ENCODE measurements around the gene NPAS3. TPM values are rescaled to one million over a fixed set of nuclear protein-coding genes. Genes with fewer than 3 reads are reported as not detected.

The NPAS3 gene
- total RNA-seq, 2 experiments from 2014 or later = not detected

DNA sequence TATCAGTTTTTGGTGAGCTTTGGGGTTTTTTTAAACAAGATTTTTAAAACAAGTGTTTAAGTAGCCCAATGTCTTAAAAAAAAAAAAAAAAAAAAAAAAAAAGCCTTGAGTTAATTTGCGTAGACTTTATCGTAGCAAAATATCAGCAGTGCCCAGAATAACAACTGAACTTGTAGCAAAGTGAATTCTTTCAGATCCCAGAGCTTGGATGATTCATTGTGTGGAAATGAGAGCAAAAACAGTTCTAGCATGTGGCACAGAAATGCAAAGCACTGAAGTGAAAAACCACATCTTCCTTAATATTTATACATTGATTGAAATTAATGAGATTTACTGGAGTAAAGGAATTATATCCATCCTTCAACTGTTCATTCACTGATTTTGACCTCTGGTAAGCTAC, 754.1 kb downstream of the NPAS3 start:
- Mint-ChIP-seq H3K27me3 (ENCODE audit: low read depth) (peaks cover 3% of the 10 kb centered on the region), H3K9me3 (no peaks in the 10 kb centered on the region), H3K36me3 (ENCODE audit: low read depth) (no peaks in the 10 kb centered on the region), H3K4me1 (ENCODE audit: low read depth) (no peaks in the 10 kb centered on the region), H3K27ac (no peak overlapping the region), H3K4me3 (no peak overlapping the region)
- DNase-seq = no peak
- CTCF ChIA-PET = interaction anchor here (0.6 kb wide), 1 partner anchor 1112 kb away, joined by 3 read pairs; no protein-coding TSS in a partner anchor
- intact Hi-C loops (cut with micrococcal nuclease) = no loop called here

DNA sequence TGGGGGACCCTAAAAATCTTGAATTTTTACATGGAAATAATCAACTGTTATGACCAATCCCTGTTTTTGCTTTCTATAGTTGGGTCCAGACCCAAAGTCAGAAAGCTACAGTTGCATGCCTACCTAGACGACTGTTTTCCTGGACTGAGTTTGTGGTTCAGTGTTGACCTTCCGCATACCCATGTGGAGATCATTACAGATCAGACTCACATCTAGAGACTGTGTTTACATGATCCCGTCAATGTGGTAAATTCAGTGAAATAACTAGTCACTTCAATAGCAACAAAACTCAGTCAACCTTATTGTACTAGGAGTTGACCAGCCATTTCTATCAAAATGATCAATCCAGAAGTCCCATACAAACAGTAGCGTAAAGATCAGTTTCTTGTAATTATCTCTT, 754.6 kb downstream of the NPAS3 start:
- CTCF ChIA-PET = interaction anchor here (0.6 kb wide), 1 partner anchor 1113 kb away, joined by 3 read pairs; no protein-coding TSS in a partner anchor
- no peaks in the 10 kb centered on the region for H3K36me3 Mint-ChIP-seq (ENCODE audit: low read depth)
- no peak overlapping the region for H3K27ac Mint-ChIP-seq
- peaks cover 3% of the 10 kb centered on the region for H3K27me3 Mint-ChIP-seq (ENCODE audit: low read depth)
- H3K4me3 Mint-ChIP-seq = no peak overlapping the region
- H3K9me3 Mint-ChIP-seq = no peaks in the 10 kb centered on the region
- intact Hi-C loops (cut with micrococcal nuclease) = no loop called here
- no peak for DNase-seq
- H3K4me1 Mint-ChIP-seq (ENCODE audit: low read depth) = no peaks in the 10 kb centered on the region

DNA sequence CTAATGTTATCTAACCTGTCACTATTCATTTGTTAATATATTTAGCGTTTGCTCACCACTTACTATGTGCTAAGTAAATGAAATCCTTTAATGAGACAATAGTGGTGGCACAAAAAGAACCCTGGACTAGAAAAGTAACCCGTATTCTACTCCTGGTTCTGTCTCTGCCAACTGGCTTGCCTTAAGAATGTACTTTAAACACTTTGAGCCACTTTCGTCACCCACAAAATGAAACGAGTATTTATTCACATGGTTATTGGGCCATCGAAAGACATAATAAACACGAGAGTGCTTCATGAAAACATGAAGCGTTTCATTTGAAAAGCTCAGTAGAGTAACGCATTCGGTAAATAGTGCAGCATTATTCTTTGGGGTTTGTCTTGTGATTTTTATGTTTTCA, 757.5 kb downstream of the NPAS3 start:
- no peak overlapping the region for H3K4me3 Mint-ChIP-seq
- peaks cover 3% of the 10 kb centered on the region for H3K27me3 Mint-ChIP-seq (ENCODE audit: low read depth)
- H3K9me3 Mint-ChIP-seq = no peaks in the 10 kb centered on the region
- CTCF ChIA-PET = no interaction called here
- intact Hi-C loops (cut with micrococcal nuclease) = no loop called here
- H3K27ac Mint-ChIP-seq = no peak overlapping the region
- no peak for DNase-seq
- no peaks in the 10 kb centered on the region for H3K4me1 Mint-ChIP-seq (ENCODE audit: low read depth)
- H3K36me3 Mint-ChIP-seq (ENCODE audit: low read depth) = no peaks in the 10 kb centered on the region

DNA sequence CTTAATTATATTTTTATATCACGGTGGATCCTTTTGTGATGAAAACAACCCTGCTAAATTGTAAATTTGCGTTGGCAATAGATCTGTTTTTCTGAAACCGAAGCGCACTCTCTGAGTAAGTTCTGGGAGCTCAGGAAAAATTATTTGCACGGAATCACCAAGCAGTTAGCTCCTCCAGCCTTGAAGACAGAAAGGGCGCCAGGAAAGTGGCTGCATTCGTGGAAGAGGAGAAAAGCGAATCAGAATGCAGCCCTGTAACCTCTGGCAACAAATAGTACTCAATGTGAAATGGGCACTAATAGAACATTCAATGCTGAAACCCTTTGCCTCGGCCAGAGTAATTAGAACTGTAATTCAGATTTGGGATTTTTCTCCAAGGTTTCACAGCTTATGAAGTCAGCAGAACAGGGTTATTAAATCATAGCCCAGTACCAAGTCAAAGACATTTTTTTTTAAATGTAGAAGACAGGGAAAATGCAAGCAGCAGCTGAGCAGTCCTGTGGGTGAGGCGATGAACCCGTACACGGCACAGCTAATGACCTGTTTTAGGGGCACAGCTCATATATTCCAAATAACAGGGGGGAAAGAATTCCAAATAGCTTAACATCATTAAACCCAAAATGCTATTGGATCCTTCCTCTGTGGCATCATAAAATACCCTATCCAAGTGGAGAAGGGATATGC, 760.8 kb downstream of the NPAS3 start:
- CTCF ChIA-PET = no interaction called here
- no peaks in the 10 kb centered on the region for H3K9me3 Mint-ChIP-seq
- H3K27ac Mint-ChIP-seq = no peak overlapping the region
- no peaks in the 10 kb centered on the region for H3K36me3 Mint-ChIP-seq (ENCODE audit: low read depth)
- intact Hi-C loops (cut with micrococcal nuclease) = no loop called here
- H3K4me3 Mint-ChIP-seq = no peak overlapping the region
- H3K4me1 Mint-ChIP-seq (ENCODE audit: low read depth) = no peaks in the 10 kb centered on the region
- H3K27me3 Mint-ChIP-seq (ENCODE audit: low read depth) = peaks cover 3% of the 10 kb centered on the region
- DNase-seq = no peak

DNA sequence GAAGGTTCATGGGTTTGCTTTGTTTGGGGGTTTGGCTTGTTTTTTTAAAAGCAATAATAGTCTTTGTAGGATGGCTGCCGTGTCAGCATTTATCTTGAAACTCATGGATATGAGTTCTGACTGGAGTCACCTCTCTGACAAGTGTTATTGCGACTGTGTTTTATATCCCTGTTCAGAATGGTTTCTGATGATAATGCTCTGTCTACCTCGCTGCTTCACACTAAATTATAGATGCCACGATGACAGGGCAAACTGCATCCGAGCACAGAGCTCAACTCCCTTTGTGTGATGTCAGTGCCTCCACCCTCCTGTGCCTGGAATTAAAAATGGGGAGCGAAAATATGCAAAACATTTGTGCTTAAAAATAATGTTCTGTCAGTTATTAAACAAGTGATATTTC, 761.4 kb downstream of the NPAS3 start:
- Mint-ChIP-seq H3K9me3 (no peaks in the 10 kb centered on the region), H3K27ac (no peak overlapping the region), H3K4me1 (ENCODE audit: low read depth) (no peaks in the 10 kb centered on the region), H3K4me3 (no peak overlapping the region), H3K27me3 (ENCODE audit: low read depth) (peaks cover 3% of the 10 kb centered on the region), H3K36me3 (ENCODE audit: low read depth) (no peaks in the 10 kb centered on the region)
- intact Hi-C loops (cut with micrococcal nuclease) = no loop called here
- DNase-seq = no peak
- CTCF ChIA-PET = no interaction called here

DNA sequence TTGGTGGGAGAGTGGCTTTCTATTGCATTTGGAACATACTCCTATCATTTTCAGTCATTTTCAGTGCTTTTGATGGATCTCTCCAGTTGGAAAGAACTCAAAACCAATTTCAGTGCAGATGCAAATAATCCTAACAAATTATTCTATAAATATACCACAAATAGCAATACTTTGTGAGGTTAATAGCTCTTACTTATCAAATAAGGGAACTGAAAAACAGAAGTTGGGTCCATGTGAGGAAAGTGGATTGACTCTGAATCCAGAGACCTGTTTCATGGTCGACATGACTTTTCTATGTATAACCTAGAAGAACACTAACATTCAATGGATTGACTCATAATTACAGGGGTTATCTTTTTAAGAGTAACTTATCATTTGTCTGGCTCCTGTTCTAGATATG, 763.6 kb downstream of the NPAS3 start:
- no peaks in the 10 kb centered on the region for H3K36me3 Mint-ChIP-seq (ENCODE audit: low read depth)

DNA sequence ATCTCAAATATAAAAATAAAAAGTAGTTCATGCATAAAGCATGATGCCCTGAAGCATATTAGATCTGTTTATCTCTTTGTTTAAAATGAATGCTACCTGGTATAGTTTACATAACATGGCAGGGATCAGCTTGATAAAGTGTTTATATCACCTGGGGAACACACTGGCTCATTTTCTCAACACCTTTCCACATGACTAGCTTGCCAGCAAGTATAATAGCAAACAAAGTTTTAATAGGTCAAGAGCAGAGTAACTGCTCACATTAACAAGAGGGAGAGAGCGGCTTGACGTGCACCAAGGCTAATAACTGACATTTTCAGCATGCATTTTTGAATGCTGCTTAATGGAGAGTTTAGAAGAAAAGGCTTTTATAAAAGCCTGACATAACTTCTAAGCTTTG, 765.8 kb downstream of the NPAS3 start:
- Mint-ChIP-seq H3K36me3 (ENCODE audit: low read depth) (no peaks in the 10 kb centered on the region), H3K4me3 (no peak overlapping the region), H3K4me1 (ENCODE audit: low read depth) (no peaks in the 10 kb centered on the region), H3K27ac (no peak overlapping the region), H3K27me3 (ENCODE audit: low read depth) (no peaks in the 10 kb centered on the region), H3K9me3 (no peaks in the 10 kb centered on the region)
- intact Hi-C loops (cut with micrococcal nuclease) = no loop called here
- no peak for DNase-seq
- CTCF ChIA-PET = interaction anchor here (1.5 kb wide), 1 partner anchor 22 kb away, joined by 3 read pairs; no protein-coding TSS in a partner anchor

More for the DNA sequence above, 763.6 kb downstream of the NPAS3 start:
- H3K27ac Mint-ChIP-seq = no peak overlapping the region
- CTCF ChIA-PET = no interaction called here
- intact Hi-C loops (cut with micrococcal nuclease) = no loop called here
- H3K4me1 Mint-ChIP-seq (ENCODE audit: low read depth) = no peaks in the 10 kb centered on the region
- H3K9me3 Mint-ChIP-seq = no peaks in the 10 kb centered on the region
- no peak overlapping the region for H3K4me3 Mint-ChIP-seq
- H3K27me3 Mint-ChIP-seq (ENCODE audit: low read depth) = peaks cover 3% of the 10 kb centered on the region
- DNase-seq = no peak

DNA sequence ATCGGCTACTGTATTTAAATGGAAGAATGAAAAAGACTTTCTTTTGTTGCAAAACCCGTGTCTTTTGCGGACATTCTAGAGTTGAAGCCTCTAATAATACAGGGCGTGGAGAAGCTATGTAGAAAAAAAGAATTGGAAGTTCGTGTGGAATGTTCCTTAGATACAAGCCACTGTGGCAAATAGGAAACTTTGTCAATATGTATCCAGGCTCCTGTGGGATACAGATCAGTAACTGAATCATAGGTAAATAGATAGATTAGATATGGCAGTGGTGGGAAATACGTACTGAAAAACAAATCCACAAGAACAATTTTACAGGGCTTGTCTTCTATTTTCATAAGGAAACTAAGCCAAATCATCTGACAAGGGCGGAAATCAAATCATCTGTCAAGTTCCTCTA, 766.8 kb downstream of the NPAS3 start:
- H3K27ac Mint-ChIP-seq = no peak overlapping the region
- H3K36me3 Mint-ChIP-seq (ENCODE audit: low read depth) = no peaks in the 10 kb centered on the region
- no peak for DNase-seq
- no peaks in the 10 kb centered on the region for H3K4me1 Mint-ChIP-seq (ENCODE audit: low read depth)
- no peak overlapping the region for H3K4me3 Mint-ChIP-seq
- intact Hi-C loops (cut with micrococcal nuclease) = no loop called here
- CTCF ChIA-PET = no interaction called here
- no peaks in the 10 kb centered on the region for H3K27me3 Mint-ChIP-seq (ENCODE audit: low read depth)
- no peaks in the 10 kb centered on the region for H3K9me3 Mint-ChIP-seq

DNA sequence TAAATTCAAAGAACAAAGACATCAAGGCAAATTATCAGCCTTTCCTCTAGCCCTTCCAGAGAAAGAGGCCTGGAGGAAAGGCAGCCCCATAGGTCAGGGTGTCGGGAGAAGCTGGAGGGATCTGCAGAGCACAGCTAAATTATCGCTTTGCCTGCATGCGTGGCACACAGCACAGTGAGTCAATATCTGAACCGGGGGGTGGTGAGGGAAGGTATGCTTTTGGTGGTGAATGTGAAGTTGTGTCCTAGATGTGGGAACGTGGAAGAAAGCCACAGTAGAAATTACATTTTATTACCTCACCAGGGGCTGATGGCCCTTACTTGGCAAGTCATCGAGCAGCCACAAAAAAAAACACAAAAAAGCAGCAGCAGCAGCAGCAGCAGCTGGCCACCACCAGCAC, 769.0 kb downstream of the NPAS3 start:
- no peaks in the 10 kb centered on the region for H3K36me3 Mint-ChIP-seq (ENCODE audit: low read depth)
- no peak overlapping the region for H3K27ac Mint-ChIP-seq
- H3K27me3 Mint-ChIP-seq (ENCODE audit: low read depth) = no peaks in the 10 kb centered on the region
- intact Hi-C loops (cut with micrococcal nuclease) = no loop called here
- H3K4me1 Mint-ChIP-seq (ENCODE audit: low read depth) = no peaks in the 10 kb centered on the region
- H3K4me3 Mint-ChIP-seq = no peak overlapping the region
- CTCF ChIA-PET = no interaction called here
- DNase-seq = no peak
- H3K9me3 Mint-ChIP-seq = no peaks in the 10 kb centered on the region

DNA sequence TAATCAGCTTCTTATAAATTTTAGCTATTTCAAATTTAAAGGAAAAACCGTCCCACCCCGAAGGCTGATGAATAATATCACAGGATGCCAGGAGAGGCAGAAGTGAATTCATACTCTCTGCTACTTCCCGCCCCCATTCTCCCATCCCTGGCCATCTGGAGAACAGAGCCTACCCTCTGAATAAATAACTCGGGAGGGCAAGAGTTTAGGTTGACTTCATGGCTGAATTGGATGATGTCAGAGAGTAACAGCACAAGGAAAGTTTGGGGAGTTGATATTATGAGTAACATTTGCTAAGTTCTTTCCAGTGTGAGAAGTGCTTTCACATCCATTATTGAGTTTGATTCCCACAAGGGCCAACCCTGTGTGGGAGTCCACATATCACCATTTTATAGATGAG, 770.6 kb downstream of the NPAS3 start:
- Mint-ChIP-seq H3K9me3 (no peaks in the 10 kb centered on the region), H3K27ac (no peak overlapping the region), H3K4me3 (no peak overlapping the region), H3K36me3 (ENCODE audit: low read depth) (no peaks in the 10 kb centered on the region), H3K4me1 (ENCODE audit: low read depth) (no peaks in the 10 kb centered on the region), H3K27me3 (ENCODE audit: low read depth) (no peaks in the 10 kb centered on the region)
- no peak for DNase-seq
- CTCF ChIA-PET = no interaction called here
- intact Hi-C loops (cut with micrococcal nuclease) = no loop called here

DNA sequence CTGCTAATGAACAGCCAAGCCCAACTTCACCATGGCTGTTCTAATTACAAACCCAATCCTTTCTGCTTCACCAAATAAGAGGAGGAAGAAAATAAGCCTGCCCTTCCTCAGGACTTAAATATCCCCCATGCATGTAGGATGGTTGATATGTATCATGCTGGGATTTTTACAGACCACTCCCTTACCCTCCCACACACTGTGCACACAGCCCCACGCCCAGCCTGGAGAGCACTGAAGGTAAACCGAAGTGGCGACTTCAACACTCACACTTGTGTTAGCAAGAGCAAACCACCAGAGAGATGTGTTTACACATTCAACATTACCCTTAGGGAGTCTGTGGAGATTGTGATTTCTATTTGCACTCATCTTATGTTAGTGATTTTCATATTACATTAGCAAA, 771.0 kb downstream of the NPAS3 start:
- CTCF ChIA-PET = no interaction called here
- no peak for DNase-seq
- intact Hi-C loops (cut with micrococcal nuclease) = no loop called here

DNA sequence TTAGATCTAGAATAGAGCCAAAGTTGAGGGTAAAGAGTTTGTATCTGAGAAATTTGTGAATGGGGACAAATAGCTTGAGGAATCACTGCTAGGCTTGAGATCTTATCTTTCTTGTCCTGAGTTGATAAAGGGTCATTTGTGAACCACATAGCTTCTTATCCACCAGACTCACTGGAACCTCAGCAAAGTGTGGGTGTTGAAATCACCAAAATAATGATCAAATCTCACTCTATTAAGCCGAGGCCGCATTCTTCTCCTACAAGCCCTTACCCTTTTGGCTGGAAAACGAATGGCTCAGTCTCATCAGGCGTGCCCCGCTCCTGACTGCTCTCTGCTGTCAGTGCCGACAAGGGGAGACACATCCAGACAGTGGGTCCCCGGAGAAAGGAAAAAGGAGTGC, 771.6 kb downstream of the NPAS3 start:
- intact Hi-C loops (cut with micrococcal nuclease) = no loop called here
- no peak for DNase-seq
- H3K36me3 Mint-ChIP-seq (ENCODE audit: low read depth) = no peaks in the 10 kb centered on the region
- H3K27me3 Mint-ChIP-seq (ENCODE audit: low read depth) = no peaks in the 10 kb centered on the region
- H3K27ac Mint-ChIP-seq = no peak overlapping the region
- no peaks in the 10 kb centered on the region for H3K9me3 Mint-ChIP-seq
- H3K4me3 Mint-ChIP-seq = no peak overlapping the region
- H3K4me1 Mint-ChIP-seq (ENCODE audit: low read depth) = no peaks in the 10 kb centered on the region
- CTCF ChIA-PET = no interaction called here

More for the DNA sequence above, 771.0 kb downstream of the NPAS3 start:
- no peaks in the 10 kb centered on the region for H3K36me3 Mint-ChIP-seq (ENCODE audit: low read depth)
- no peaks in the 10 kb centered on the region for H3K9me3 Mint-ChIP-seq
- H3K27me3 Mint-ChIP-seq (ENCODE audit: low read depth) = no peaks in the 10 kb centered on the region
- H3K4me3 Mint-ChIP-seq = no peak overlapping the region
- no peaks in the 10 kb centered on the region for H3K4me1 Mint-ChIP-seq (ENCODE audit: low read depth)
- H3K27ac Mint-ChIP-seq = no peak overlapping the region

DNA sequence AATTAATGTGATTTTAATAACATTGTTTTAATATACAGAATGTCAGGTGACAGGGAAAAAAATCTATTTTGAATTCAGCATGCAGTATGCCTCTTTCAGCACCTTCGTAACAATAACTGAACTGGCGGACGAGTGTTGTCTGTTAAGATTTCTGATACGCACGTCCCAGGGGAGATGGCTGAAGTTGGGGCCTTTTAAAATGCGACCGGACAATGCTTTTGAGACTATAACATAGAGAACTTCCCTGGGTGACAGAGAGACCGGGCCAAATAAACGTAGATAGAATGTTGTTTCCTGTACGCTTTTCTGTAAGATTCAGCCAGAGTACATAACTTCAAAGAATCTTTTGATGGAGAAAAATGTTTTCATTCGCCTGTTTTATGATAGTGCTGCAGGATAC, 772.5 kb downstream of the NPAS3 start:
- no peaks in the 10 kb centered on the region for H3K4me1 Mint-ChIP-seq (ENCODE audit: low read depth)
- H3K4me3 Mint-ChIP-seq = no peak overlapping the region
- intact Hi-C loops (cut with micrococcal nuclease) = no loop called here
- no peaks in the 10 kb centered on the region for H3K27me3 Mint-ChIP-seq (ENCODE audit: low read depth)
- no peaks in the 10 kb centered on the region for H3K9me3 Mint-ChIP-seq
- no peaks in the 10 kb centered on the region for H3K36me3 Mint-ChIP-seq (ENCODE audit: low read depth)
- H3K27ac Mint-ChIP-seq = no peak overlapping the region
- no peak for DNase-seq
- CTCF ChIA-PET = no interaction called here

Data from activated naive CD4-positive, alpha-beta T cell treated with anti-CD3 and anti-CD28 coated beads for 36 hours (primary cell).